ENCODE data around the gene FARP2.
"Not testable (repeated sequence)": the region's sequence is repeated elsewhere in the genome, so short reads cannot be mapped to it uniquely, and the experiment has no call there.

FARP2 gene

DNA sequence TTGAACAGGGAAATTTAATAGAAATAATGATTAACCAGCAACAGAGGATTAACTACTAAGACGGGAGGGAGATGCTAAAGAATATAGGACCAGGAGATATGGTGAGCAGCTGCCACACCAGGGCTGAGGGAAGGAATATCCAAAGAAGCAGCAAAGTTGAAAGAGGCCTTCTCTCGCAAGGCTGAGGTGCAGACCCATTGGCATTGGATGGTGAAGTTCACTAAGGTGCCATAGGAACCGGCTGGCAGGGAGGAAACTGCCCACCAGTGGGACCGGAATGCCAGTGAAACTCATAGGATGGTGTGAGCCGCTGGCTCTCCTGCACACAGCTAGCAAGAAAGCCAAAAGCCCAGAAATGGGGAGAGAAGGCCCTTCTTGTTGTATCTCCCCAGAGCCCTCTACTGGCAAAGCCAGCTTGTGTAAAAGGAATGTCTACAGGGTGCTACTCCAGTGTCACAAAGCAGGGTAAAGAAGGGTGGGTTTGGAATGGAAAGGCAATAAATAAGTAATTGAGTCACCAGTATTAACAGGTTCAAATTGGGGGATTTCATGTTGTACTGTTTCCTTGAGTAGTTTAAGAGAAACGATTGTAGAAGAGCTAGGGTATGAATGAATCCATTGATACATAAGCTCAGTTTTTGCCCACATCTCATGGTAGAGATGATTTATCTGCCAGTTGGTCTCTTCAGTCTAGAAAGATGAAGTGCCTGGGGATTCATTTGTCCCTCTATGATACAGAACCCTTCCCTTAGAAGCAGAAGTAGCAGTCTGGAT lies 36.0 kb downstream of the FARP2 start:
- TF ChIP-seq, protein P1, sequence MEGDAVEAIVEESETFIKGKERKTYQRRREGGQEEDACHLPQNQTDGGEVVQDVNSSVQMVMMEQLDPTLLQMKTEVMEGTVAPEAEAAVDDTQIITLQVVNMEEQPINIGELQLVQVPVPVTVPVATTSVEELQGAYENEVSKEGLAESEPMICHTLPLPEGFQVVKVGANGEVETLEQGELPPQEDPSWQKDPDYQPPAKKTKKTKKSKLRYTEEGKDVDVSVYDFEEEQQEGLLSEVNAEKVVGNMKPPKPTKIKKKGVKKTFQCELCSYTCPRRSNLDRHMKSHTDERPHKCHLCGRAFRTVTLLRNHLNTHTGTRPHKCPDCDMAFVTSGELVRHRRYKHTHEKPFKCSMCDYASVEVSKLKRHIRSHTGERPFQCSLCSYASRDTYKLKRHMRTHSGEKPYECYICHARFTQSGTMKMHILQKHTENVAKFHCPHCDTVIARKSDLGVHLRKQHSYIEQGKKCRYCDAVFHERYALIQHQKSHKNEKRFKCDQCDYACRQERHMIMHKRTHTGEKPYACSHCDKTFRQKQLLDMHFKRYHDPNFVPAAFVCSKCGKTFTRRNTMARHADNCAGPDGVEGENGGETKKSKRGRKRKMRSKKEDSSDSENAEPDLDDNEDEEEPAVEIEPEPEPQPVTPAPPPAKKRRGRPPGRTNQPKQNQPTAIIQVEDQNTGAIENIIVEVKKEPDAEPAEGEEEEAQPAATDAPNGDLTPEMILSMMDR (IDR thresholded peaks at IDR 0.05; ENCODE audit: control extremely low read depth, extremely low read depth, low read depth, missing control alignments) = peak; percentile 57
- CTCF ChIA-PET = interaction anchor here (1.0 to 2.3 kb wide), 18 partner anchors 8 to 154 kb away, joined by 3 to 19 read pairs (median 4); no protein-coding TSS in a partner anchor
- peak; percentile 49 for DNase-seq (ENCODE audit: extremely low spot score)
- POLR2A ChIA-PET = no interaction called here

GRCh38 chr2:241392753-241393152 lies 36.7 kb downstream of the FARP2 start:
- CTCF ChIA-PET = interaction anchor here (0.9 to 2.3 kb wide), 13 partner anchors 8 to 155 kb away, joined by 3 to 19 read pairs (median 4); no protein-coding TSS in a partner anchor
- POLR2A ChIA-PET; DNase-seq (ENCODE audit: extremely low spot score): not testable (repeated sequence)

- CTCF ChIA-PET = interaction anchor here (0.9 to 1.9 kb wide), 3 partner anchors 7 to 35 kb away, joined by 3 to 9 read pairs (median 7); no protein-coding TSS in a partner anchor
- POLR2A ChIA-PET = no interaction called here
- peak; percentile 36 for DNase-seq (ENCODE audit: extremely low spot score)
- TF ChIP-seq, protein P1 (IDR thresholded peaks at IDR 0.05; ENCODE audit: control extremely low read depth, extremely low read depth, low read depth, missing control alignments) = no peak
Measured at GRCh38 chr2:241393524-241394196, 37.6 kb downstream of the FARP2 start.

GRCh38 chr2:241396809-241397208 lies 40.7 kb downstream of the FARP2 start:
- CTCF ChIA-PET; DNase-seq (ENCODE audit: extremely low spot score); POLR2A ChIA-PET: not testable (repeated sequence)

- TF ChIP-seq, protein P1 (IDR thresholded peaks at IDR 0.05; ENCODE audit: control extremely low read depth, extremely low read depth, low read depth, missing control alignments) = no peak
- no peak for DNase-seq (ENCODE audit: extremely low spot score)
- POLR2A ChIA-PET = no interaction called here
- CTCF ChIA-PET = interaction anchor here (1.0 to 1.9 kb wide), 3 partner anchors 7 to 51 kb away, joined by 3 to 7 read pairs (median 3); no protein-coding TSS in a partner anchor
Measured at GRCh38 chr2:241399941-241400922, 44.1 kb downstream of the FARP2 start.

DNA sequence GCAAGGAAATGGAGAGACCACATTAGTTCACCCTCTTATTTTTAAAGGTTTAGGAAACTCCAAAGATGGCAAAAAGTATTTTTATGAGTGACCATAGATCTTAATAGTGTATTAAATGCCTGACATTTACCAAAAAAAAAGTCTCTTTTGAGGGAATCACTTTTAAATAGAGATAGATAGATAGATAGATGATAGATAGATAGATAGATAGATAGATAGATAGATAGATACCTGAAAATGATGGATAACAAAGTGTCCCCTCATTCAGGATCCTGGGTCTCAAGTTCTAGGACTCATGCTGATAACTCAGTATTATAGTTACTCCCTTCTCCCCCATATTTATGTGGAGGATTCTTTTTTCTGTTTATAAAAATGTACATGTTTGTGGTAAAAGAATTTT lies 52.8 kb downstream of the FARP2 start:
- no peak for DNase-seq (ENCODE audit: extremely low spot score)
- POLR2A ChIA-PET = no interaction called here
- CTCF ChIA-PET = interaction anchor here (1.0 kb wide), 1 partner anchor 14 kb away, joined by 3 read pairs; no protein-coding TSS in a partner anchor
- TF ChIP-seq, protein P1 (IDR thresholded peaks at IDR 0.05; ENCODE audit: control extremely low read depth, extremely low read depth, low read depth, missing control alignments) = no peak

GRCh38 chr2:241410739-241411176 lies 54.7 kb downstream of the FARP2 start:
- TF ChIP-seq, protein P1 (IDR thresholded peaks at IDR 0.05; ENCODE audit: control extremely low read depth, extremely low read depth, low read depth, missing control alignments) = no peak
- ChIA-PET POLR2A (no interaction called here), CTCF (no interaction called here)
- no peak for DNase-seq (ENCODE audit: extremely low spot score)
